Keratinocyte (primary cell): Measurements from ENCODE around the gene FGFR3. TPM values are rescaled to one million over a fixed set of nuclear protein-coding genes. Genes with fewer than 3 reads are reported as not detected.

Experiments used
- DNase-seq: peaks from one replicate; pipeline ENCODE4 v3.0.0-alpha.2; 2011; ENCODE audit warnings: low read depth, missing footprints, low spot score
- FAIRE-seq: peaks from 2 replicates; lab custom pipeline; 2011; peaks lifted over from hg19 to GRCh38; lab: Jason Lieb, UNC
- H2AFZ ChIP-seq: 2 replicates; pipeline ENCODE4 v1.6.0; 2012; ENCODE audit warnings: low read length, control low read depth, inconsistent platforms; ENCODE audit not compliant: control insufficient read depth
- H3K27ac ChIP-seq: 2 replicates; pipeline ENCODE4 v1.5.1; 2011; ENCODE audit warnings: low read length; ENCODE audit not compliant: control insufficient read depth, insufficient read depth
- H3K27me3 ChIP-seq: 3 replicates; pipeline ENCODE4 v1.6.0; 2011; ENCODE audit warnings: low read length; ENCODE audit not compliant: control insufficient read depth, insufficient read depth; ENCODE audit errors: extremely low read depth
- H3K36me3 ChIP-seq, 2 experiments: 2 replicates in 1 of 2; 3 replicates in 1 of 2; pipeline ENCODE4 v1.5.1; 2011; ENCODE audit warnings: low read length in 2 of 2, mild to moderate bottlenecking in 1 of 2; ENCODE audit not compliant: control insufficient read depth in 2 of 2, insufficient read depth in 2 of 2; ENCODE audit errors: extremely low read depth in 1 of 2
- H3K4me1 ChIP-seq: 3 replicates; pipeline ENCODE4 v1.5.1; 2011; ENCODE audit warnings: low read length; ENCODE audit not compliant: control insufficient read depth, insufficient read depth; ENCODE audit errors: extremely low read depth
- H3K4me2 ChIP-seq: 3 replicates; pipeline ENCODE4 v1.6.0; 2011; ENCODE audit warnings: low read depth, low read length; ENCODE audit not compliant: control insufficient read depth, insufficient read depth; ENCODE audit errors: extremely low read depth
- H3K4me3 ChIP-seq, 3 experiments: fragments of 200-600 bp in 1 of 3; sonication (generic) in 1 of 3; 2 replicates in 2 of 3; 3 replicates in 1 of 3; pipeline ENCODE4 v1.5.1; 2011 to 2016; ENCODE audit warnings: low read length in 3 of 3, mild to moderate bottlenecking in 3 of 3, control low read depth in 2 of 3, inconsistent platforms in 1 of 3, low read depth in 1 of 3, mixed read lengths in 1 of 3, mixed run types in 1 of 3, moderate library complexity in 1 of 3; ENCODE audit not compliant: control insufficient read depth in 2 of 3, insufficient read depth in 2 of 3; ENCODE audit errors: extremely low read depth in 1 of 3
- H3K79me2 ChIP-seq: 2 replicates; pipeline ENCODE4 v1.6.0; 2012; ENCODE audit warnings: low read length; ENCODE audit not compliant: control insufficient read depth, insufficient read depth
- H3K9ac ChIP-seq: 3 replicates; pipeline ENCODE4 v1.6.0; 2011; ENCODE audit warnings: low read length; ENCODE audit not compliant: control insufficient read depth, insufficient read depth; ENCODE audit errors: extremely low read depth
- H3K9me1 ChIP-seq: 3 replicates; pipeline ENCODE4 v1.6.0; 2011; ENCODE audit warnings: low read length; ENCODE audit not compliant: control insufficient read depth, insufficient read depth; ENCODE audit errors: extremely low read depth
- H3K9me3 ChIP-seq: 2 replicates; pipeline ENCODE4 v1.5.1; 2012; ENCODE audit warnings: low read depth, low read length; ENCODE audit not compliant: control insufficient read depth
- H4K20me1 ChIP-seq: 3 replicates; pipeline ENCODE4 v1.6.0; 2011; ENCODE audit warnings: low read length; ENCODE audit not compliant: control insufficient read depth, insufficient read depth; ENCODE audit errors: extremely low read depth
- CTCF ChIP-seq, 3 experiments: IDR thresholded peaks in 1 of 3; conservative IDR thresholded peaks in 1 of 3; optimal IDR thresholded peaks in 1 of 3; 2 replicates in 2 of 3; 3 replicates in 1 of 3; pipeline versions ENCODE3 to v1.5.1; 2011; ENCODE audit warnings: low read length in 3 of 3, mild to moderate bottlenecking in 3 of 3, moderate library complexity in 2 of 3, control low read depth in 1 of 3, inconsistent platforms in 1 of 3; ENCODE audit not compliant: insufficient read depth in 2 of 3; ENCODE audit errors: extremely low read depth in 1 of 3
- EZH2 ChIP-seq: IDR thresholded peaks from one replicate; pipeline ENCODE4 v1.6.1; 2012; ENCODE audit warnings: inconsistent platforms, mild to moderate bottlenecking, low read length, moderate library complexity
- dilution Hi-C: fragments of 300-500 bp; cut with MboI; formaldehyde crosslinking; loops from one replicate; pipeline ENCODE4 v1.7.0; 2020; ENCODE audit warnings: low sequenced_read_pairs; ENCODE audit not compliant: extremely low pct_ligation_motif_present
- polyA plus RNA-seq, 5 experiments: library from polyadenylated mRNA; depleted of rRNA in 3 of 5; stranded (reverse) in 3 of 5; stranded (forward) in 1 of 5; unstranded in 1 of 5; fragments of >200 nt; gene quantifications; 1 replicate in 1 of 5; 2 replicates in 3 of 5; 3 replicates in 1 of 5; pipeline versions ENCODE4 v1.2.1 to v1.2.3, GENCODE V29; 2011 to 2012; ENCODE audit warnings: missing spikeins in 2 of 5, low read depth in 1 of 5, low replicate concordance in 1 of 5

FGFR3 gene
- polyA plus RNA-seq, 1 donor (not counting 4 experiments of a cell fraction or from before 2014, with no cell fraction given): 45.2 TPM

- Histone ChIP-seq H3K9me3 (no peaks in the 10 kb centered on the region), H2AFZ (no peak overlapping the region), H3K4me1 (no peaks in the 10 kb centered on the region), H3K9me1 (peaks cover 2% of the 10 kb centered on the region), H4K20me1 (peaks cover 6% of the 10 kb centered on the region), H3K4me2 (no peak overlapping the region), H3K27ac (no peak overlapping the region), H3K9ac (no peak overlapping the region), H3K79me2 (peaks cover 71% of the 10 kb centered on the region), H3K4me3 (no peak overlapping the region), H3K36me3 (peaks cover 11 to 37% of the 10 kb centered on the region in 2 experiments), H3K27me3 (no peaks in the 10 kb centered on the region)
- TF ChIP-seq CTCF (optimal IDR thresholded peaks at IDR 0.05 in 1 of 3, IDR thresholded peaks at IDR 0.05 in 1 of 3, conservative IDR thresholded peaks at IDR 0.05 in 1 of 3; ENCODE audit: extremely low read depth in 1 of 3, insufficient read depth in 2 of 3, low read length in 3 of 3): no peak
- no peak for TF ChIP-seq EZH2
- no peak for FAIRE-seq
- no peak for DNase-seq
- dilution Hi-C loops: no loop called here
Observed at GRCh38 chr4:1846580-1846979, 53.5 kb downstream of the FGFR3 start.

- dilution Hi-C loops: no loop called here
- Histone ChIP-seq H3K4me2 (no peak overlapping the region), H3K9me1 (peaks cover 11% of the 10 kb centered on the region), H3K4me3 (no peak overlapping the region), H3K9ac (no peak overlapping the region), H3K4me1 (peaks cover 20% of the 10 kb centered on the region), H3K79me2 (peaks cover 73% of the 10 kb centered on the region), H3K27me3 (no peaks in the 10 kb centered on the region), H3K36me3 (peaks cover 4 to 23% of the 10 kb centered on the region in 2 experiments), H4K20me1 (peaks cover 6% of the 10 kb centered on the region), H3K27ac (no peak overlapping the region), H3K9me3 (no peaks in the 10 kb centered on the region), H2AFZ (no peak overlapping the region)
- DNase-seq: no peak
- FAIRE-seq: no peak
- TF ChIP-seq EZH2 (no peak), CTCF (optimal IDR thresholded peaks at IDR 0.05 in 1 of 3, IDR thresholded peaks at IDR 0.05 in 1 of 3, conservative IDR thresholded peaks at IDR 0.05 in 1 of 3; ENCODE audit: extremely low read depth in 1 of 3, insufficient read depth in 2 of 3, low read length in 3 of 3) (no peak)
Observed at GRCh38 chr4:1850276-1850675, 57.2 kb downstream of the FGFR3 start.
